ENCODE measurements around the gene AZU1.
"Not testable (repeated sequence)": the region's sequence is repeated elsewhere in the genome, so short reads cannot be mapped to it uniquely, and the experiment has no call there.

The AZU1 gene

DNA sequence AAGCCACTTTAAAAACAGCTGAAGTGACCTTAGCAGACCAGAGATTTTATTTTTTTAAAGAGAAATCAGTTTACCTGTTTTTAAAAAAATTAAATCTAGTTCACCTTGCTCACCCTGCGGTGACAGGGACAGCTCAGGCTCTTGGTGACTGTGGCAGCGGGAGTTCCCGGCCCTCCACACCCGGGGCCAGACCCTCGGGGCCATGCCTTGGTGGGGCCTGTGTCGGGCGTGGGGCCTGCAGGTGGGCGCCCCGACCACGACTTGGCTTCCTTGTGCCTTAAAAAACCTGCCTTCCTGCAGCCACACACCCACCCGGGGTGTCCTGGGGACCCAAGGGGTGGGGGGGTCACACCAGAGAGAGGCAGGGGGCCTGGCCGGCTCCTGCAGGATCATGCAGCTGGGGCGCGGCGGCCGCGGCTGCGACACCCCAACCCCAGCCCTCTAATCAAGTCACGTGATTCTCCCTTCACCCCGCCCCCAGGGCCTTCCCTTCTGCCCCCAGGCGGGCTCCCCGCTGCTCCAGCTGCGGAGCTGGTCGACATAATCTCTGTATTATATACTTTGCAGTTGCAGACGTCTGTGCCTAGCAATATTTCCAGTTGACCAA, 16.7 kb upstream of the AZU1 start:
- DNase-seq: no peak

DNA sequence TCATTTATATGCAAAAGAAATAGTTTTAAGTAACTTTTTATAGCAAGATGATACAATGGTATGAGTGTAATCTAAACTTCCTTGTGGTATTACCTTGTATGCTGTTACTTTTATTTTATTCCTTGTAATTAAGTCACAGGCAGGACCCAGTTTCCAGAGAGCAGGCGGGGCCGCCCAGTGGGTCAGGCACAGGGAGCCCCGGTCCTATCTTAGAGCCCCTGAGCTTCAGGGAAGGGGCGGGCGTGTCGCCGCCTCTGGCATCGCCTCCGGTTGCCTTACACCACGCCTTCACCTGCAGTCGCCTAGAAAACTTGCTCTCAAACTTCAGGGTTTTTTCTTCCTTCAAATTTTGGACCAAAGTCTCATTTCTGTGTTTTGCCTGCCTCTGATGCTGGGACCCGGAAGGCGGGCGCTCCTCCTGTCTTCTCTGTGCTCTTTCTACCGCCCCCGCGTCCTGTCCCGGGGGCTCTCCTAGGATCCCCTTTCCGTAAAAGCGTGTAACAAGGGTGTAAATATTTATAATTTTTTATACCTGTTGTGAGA, 16.1 kb upstream of the AZU1 start:
- no peak for DNase-seq

DNA sequence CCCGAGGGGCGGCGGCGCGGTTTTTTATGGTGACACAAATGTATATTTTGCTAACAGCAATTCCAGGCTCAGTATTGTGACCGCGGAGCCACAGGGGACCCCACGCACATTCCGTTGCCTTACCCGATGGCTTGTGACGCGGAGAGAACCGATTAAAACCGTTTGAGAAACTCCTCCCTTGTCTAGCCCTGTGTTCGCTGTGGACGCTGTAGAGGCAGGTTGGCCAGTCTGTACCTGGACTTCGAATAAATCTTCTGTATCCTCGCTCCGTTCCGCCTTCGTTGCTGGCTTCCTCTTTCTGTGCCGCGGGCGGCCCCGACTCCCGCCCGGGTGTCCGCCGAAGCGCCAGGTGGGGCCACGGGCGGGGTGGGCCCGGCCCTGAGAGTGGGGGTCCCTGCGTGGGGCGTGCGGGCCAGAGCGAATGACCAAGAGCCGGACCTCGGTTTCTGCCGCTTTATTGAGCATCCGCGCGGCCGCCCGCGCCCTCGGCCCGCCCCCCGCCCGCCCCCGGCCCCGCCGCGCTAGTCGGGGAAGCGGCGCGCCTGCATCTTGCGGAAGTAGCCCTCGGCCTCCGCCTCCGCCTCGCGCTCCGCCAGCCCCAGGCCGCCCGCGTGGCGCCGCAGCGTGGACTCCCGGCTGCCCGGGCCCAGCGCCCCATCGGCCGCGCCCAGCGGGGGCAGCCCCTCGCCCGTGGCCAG, 15.4 kb upstream of the AZU1 start:
- DNase-seq: no peak

DNA sequence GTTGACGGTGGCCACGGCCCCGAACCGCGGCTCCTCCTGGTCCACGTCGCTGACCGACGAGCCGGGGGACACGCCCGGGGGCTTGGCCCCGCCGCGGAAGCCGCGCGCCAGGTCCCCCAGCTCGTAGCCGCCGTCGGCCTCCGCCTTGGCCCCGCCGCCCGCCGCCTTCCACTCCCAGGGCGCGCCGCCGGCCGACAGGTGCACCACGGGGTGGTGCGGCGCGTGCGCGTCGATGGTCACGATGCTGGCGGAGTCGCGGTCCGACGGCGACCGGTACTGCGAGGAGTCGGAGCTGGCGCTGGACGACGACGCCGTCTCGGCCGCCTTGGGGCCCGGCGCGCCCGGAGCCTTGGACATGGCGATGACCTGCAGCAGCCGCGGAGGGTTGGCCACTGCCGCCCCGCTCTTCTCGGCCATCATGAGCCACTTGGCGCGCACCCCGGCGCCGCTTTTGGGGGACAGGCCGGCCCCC, 14.9 kb upstream of the AZU1 start:
- DNase-seq: no peak

DNA sequence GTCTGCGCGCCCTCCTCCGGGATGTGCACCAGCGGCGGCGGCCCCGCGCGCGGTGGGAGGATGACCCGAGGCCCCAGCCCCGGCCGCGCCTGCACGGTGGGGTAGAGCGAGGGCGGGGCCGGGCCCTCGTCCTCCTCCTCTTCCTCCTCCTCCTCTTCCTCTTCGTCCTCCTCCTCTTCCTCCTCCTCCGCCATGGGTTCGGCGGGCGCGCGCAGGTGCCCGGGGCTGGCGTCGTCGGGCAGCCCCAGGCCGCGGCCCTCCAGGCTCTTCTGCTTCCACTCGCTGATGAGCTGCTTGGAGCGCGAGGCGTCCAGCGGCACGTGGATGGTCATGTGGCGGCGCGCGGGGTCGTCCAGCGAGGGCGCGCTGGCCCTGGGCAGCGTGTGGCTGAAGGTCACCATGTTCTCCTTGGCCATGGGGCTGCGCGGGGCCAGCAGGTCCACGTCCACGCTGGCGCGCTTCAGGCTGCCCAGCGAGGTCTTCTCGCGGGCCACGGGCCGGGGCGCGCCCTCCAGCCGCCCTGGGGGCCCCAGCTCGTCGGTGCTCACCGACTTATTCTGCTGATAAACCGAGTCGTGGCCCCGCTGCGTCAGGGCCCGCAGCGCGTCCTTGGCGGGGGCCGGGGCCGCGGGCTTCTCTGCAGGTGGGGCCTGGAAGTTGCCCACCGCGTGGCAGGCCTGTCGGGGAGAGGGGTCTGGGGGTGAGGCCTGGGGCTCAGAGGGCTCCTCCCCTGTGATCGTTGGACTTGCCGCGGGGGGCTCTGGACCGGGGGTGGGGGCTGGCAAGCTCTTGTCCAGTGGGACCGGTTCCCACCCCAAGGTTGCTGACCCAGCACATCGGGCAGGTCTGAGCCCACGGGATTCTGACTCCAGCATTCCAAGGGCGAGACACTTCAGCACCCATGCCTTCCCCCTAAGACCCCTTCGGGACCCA, 14.2 kb upstream of the AZU1 start:
- DNase-seq: no peak

DNA sequence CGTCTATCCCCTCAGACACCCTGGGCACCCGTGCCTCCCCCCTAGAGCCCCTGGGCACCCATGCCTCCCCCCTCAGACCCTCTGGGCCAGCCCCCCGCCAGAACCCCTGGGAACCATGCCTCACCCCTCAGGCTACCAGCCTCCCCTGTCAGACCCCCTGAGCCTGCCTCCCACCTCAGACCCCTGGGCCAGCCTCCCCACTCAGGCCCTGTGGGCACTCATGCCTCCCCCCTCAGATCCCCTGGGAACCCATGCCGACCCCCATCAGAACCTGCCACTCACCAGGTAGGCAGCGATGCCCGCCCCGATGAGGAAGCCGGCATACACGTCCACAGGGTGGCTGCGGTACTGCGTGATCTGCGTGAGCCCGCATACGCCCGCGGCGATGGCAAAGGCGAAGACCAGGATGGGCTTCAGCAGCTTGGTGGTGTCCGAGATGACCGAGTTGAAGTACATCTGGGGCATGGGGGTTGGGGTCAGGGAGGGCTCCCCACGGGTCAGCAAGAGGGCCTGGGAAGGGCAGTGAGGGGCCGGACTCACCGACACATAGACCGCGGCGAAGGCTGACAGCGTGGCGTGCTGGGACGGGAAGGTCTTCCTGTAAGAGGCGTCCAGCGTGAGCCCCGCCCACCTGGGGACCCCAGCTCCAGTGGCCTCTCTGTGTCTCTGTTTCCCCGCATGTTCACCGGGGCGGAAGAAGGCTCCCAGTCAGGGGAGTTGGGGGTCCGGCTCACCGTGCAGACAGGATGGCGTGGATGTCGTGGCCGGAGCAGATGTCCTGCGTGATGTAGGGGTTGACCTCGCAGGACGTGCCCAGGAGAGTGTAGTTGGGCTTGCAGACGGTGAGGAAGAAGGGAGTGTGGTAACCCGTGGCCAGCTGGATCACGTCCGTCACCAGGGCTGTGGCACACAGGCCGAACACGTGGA, 13.2 kb upstream of the AZU1 start:
- no peak for DNase-seq

DNA sequence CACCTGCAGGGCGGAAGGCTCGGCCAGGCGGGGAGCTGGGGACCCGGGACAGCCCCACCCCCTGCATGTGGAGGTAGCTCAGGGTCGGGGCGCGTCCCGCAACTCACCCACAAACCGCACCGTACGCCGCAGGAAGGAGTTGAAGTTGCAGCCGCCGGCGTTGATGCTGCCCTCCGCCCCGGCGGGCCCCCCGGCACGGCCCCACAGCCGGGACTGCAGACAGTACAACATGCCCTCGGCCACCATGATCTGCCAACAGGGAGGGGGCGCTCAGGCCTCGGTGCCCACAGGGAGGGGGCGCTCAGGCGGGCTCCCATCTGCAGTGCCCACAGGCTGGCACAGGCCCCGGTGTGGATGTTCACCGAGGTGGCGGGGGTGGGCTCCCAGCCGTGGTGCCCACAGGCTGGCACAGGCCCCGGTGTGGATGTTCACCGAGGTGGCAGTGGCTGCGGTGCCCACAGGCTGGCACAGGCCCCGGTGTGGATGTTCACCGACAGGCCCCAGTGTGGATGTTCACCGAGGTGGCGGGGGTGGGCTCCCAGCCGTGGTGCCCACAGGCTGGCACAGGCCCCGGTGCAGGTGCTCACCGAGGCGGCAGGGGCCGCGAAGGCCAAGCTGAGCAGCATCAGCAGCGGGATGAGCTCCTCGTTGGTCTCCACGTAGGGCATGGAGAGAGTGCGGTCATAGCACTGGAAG, 12.4 kb upstream of the AZU1 start:
- no peak for DNase-seq

DNA sequence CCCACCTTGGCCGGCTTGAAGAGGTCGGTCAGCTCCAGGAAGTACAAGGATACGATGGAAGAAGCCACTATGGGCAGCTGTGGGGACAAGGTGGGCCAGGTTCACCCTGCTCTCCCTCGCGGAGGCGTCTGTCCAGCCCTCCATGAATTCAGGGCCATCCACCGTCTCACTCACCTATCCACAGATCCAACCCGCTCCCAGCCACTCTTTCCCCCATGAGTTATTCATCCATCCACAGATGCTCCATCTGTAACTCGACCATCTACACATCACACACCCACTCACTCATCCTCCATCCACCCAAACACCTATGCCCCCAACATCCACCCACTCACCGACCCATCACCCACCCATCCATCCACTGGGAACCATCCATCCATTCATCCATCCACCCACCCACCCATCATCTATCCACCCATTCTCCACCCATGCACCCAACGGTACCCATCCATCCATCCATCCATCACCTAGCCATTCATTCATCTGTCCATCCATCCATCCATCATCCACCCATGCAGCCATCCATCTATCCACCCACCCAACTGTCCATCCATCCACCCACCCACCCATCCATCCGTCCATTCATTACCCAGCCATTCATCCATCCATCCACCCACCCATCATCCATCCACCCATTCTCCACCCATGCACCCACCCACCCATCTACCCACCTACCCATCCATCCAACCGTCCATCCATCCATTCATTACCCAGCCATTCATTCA, 11.7 kb upstream of the AZU1 start:
- no peak for DNase-seq

DNA sequence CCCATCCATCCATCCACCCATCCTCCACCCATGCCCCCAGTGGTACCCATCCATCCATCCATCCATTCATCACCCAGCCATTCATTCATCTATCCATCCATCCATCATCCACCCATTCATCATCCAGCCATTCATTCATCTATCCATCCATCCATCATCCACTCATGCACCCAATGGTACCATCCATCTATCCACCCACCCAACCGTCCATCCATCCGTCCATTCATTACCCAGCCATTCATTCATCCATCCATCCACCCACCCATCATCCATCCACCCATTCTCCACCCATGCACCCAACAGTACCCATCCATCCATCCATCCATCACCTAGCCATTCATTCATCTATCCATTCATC, 11.2 kb upstream of the AZU1 start:
- DNase-seq: no peak

DNA sequence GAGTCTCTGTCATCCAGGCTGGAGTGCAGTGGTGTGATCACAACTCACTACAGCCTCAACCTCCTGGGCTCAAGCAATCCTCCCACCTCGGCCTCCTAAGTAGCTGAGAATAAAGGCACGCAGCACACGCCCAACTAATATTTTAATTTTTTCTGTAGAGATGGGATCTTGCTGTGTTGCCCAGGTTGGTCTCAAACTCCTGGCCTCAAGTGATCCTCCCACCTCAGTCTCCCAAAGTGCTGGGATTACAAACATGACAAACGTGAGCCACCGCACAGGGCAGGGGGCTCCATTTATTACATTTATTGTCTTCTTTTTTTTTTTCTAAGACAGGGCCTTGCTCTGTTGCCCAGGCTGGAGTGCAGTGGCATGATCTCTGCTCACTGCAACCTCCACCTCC, 7.4 kb upstream of the AZU1 start:
- not testable (repeated sequence) for DNase-seq

DNA sequence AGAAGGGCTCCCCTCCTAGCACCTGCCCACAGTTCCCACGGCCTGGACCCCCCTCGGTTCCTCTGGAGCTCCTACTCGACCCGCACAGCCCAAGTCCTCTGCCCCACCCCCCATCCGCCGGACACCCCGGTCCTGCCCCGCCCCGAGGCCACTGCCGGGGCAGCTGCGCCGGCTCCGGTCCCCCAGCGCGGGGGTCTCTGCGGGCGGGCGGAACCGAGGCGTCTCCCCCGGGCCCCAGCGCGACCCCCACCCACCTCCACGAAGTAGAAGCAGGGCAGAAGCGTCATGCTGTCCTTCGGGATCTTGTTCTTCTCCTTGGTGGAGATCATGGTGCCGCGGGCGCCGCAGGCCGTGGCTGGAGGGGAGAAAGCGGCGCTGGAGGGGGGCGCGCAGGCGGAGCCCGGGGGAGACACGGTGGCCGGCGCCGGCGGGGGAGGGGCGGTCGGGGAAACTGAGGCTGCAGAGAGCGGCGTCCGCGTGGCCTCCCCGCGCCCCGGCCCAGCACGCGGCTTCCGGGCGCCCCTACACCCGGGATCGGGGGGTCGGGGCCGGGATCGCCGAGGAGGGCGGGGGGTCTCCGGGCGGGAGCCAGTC, 6.3 kb upstream of the AZU1 start:
- no peak for DNase-seq

DNA sequence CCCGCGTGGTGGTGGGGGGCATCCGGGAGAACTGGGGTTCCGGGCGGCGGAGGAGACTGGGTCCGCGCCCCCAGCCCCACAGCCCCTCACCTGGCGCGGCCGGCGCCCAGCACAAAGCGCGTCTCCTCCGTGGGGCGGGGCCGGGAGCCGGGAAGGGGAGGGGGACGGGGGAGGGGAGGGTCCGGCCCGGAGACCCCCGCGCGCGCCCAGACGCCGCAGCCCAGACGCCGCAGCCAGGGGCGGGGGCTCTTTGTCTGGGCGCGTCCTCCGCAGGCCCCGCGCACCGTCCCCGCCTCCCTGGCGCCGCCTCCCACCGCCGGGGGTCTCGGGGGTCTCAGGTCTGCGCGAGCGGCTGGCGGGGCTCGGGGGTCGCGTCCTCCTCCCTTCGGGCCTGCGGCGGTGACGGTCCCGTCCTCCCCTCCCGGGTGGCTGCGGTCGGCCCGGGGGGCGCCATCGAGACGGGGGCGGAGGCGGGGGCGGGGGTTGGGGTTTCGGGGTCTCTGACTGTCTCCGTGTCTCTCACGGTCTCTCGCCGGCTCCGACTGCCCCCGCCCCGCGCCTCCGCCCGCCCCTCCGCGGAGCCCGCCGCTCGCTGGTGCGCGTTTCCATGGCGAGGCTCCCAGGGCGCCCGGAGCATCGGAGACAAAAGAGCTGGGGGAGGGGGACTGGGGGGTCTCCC, 5.7 kb upstream of the AZU1 start, which contains the start of gene PLPPR3:
Gene PLPPR3 (minus strand): TSS at position 131 of the 679 bp plus-strand sequence. CDS start 396 bp downstream, outside the sequence.
- DNase-seq: no peak

DNA sequence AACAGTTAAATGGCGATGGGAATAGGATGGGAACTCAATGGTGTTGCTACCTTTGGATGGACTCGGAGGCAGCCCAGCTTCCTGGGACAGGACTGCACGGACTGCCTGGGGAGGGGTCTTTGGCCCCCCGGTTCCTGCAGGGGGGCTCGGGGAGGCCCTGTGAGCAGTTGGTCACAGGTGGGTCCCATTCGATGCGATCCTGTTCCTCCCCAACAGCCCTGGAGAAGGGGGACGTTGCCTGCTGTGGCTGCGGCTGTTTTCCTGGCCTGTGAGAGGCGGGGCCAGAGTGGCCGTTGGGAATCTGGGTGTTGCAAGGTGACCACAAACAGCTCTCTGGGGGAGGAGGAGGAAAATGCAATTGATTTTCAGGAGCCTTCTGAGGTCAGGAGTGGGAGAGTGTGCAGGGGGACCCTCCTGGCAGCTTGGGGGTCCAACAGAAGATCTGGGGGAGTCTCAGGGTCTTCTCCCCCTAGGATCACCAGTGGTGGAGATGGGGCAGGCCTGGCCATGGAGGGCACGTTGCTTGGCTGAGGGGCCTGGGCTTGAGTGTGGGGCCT, 4.0 kb upstream of the AZU1 start:
- no peak for DNase-seq

DNA sequence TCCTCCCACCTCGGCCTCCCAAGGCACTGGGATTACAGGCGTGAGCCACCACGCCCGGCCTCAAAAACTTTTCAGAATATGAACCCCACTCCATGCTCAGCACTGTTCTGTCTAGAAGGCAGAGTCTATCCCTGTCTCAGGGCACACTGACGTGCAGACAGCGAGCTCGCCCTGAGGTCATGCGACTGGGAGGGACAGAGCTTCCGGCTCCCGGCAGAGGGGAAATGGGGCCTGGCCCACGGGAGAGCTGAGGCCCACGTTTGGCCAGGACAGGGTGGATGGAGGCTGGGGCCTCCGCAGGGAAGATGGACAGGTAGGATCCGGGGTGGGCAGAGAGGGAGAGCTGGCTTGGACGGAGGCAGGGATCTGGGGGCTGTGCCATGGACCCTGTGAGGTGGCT, 2.8 kb upstream of the AZU1 start:
- DNase-seq: no peak

DNA sequence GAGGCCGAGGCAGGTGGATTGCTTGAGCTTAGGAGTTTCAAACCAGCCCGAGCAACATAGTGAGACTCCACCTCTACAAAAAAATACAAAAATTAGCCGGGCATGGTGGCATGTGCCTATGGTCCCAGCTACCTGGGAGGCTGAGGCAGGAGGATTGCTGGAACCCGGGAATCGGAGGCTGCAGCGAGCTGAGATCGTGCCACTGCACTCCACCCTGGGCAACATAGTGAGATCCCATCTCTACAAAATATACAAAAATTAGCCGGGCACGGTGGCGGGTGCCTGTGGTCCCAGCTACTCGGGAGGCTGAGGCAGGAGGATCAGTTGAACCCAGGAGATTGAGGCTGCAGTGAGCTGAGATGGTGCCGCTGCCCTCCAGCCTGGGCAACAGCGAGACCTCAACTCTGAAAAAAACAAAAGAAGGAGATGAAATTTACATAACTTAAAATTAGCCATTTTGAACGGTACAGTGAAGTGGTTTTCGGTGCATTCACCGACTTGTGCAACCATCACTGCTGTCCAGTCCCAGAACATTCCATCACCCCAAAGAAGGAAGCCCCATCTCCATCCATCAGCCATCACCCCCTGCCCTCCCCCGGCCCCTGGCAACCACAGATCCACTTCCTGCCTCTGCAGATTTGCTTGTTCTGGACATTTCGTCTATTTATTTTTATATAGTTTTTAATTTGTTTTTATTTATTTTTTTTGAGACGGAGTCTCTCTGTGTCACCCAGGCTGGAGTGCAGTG, 1.6 kb upstream of the AZU1 start:
- no peak for DNase-seq

DNA sequence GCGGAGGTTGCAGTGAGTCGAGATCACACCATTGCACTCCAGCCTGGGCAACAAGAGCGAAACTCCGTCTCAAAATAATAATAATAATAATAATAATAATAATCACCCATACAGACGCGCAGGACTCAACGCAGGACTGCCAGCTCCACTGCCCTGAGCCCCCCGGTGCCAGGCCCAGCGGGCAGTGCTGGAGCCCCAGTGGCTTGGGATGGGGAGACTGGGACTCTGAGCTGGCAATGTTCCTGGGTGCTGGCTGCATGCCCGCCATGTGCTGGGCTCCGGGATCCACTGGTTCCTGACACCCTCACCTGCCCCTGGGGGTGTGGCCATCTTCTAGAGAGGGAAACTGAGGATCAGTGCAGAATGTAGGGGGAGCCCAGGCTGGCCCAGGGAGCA, 325 bp upstream of the AZU1 start:
- no peak for DNase-seq

DNA sequence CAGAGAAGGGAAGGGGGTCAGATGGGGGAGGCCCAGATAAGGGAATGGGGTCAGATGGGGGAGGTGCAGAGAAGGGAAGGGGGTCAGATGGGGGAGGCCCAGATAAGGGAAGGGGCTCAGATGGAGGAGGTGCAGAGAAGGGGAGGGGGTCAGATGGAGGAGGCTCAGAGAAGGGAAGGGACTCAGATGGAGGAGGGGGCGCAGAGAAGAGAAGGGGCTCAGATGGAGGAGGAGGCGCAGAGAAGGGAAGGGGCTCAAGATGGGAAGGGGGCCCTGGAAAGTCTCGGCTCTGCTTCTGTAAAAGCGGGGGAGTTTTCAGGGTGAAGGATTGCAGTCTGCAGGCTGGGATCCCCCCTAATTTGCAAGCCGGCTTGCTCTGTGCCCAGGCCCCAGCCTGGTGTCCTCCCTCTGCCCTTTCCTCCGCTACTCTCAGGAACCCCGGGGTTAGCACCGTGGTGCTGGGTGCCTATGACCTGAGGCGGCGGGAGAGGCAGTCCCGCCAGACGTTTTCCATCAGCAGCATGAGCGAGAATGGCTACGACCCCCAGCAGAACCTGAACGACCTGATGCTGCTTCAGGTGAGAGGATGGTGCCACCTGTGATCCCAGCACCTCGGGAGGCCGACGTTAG, 1.6 kb downstream of the AZU1 start:
- DNase-seq: no peak
